H1 (cell line): Measurements from ENCODE around the gene ATP5PB. TPM values are rescaled to one million over a fixed set of nuclear protein-coding genes. Genes with fewer than 3 reads are reported as not detected.

Experiments used
- BACH1 ChIP-seq: IDR thresholded peaks from 2 replicates; pipeline ENCODE4 v1.6.1; 2012; ENCODE audit warnings: low read length, improper control_type of control experiment
- HDAC6 ChIP-seq: IDR thresholded peaks from one replicate; pipeline ENCODE4 v1.7.1; 2012; ENCODE audit warnings: low read depth, mild to moderate bottlenecking, inconsistent platforms, low read length, moderate library complexity
- polyA plus RNA-seq, 7 experiments: library from polyadenylated mRNA; depleted of rRNA in 3 of 7; stranded (reverse) in 5 of 7; unstranded in 2 of 7; fragments of >200 nt in 5 of 7; fragments of 200-250 nt in 2 of 7; gene quantifications; 1 replicate in 5 of 7; 2 replicates in 1 of 7; 4 replicates in 1 of 7; pipeline versions ENCODE4 v1.2.1 to v1.2.3, GENCODE V29; 2011 to 2013; ENCODE audit warnings: missing spikeins in 2 of 7, mixed read lengths in 2 of 7
- total RNA-seq: library from RNA; stranded (reverse); fragmentation: NEBNext Ultra II Directional; extraction: Animal tissue kit (Norgen Biotek cat#: 25700); gene quantifications from 2 replicates; pipeline ENCODE4 v1.2.1, GENCODE V29; 2021

ATP5PB gene
- total and polyA plus RNA-seq, 2 of the 8 experiments (the other 6 are each of a cell fraction or from before 2014, with no cell fraction given), result 232 to 262 TPM

DNA sequence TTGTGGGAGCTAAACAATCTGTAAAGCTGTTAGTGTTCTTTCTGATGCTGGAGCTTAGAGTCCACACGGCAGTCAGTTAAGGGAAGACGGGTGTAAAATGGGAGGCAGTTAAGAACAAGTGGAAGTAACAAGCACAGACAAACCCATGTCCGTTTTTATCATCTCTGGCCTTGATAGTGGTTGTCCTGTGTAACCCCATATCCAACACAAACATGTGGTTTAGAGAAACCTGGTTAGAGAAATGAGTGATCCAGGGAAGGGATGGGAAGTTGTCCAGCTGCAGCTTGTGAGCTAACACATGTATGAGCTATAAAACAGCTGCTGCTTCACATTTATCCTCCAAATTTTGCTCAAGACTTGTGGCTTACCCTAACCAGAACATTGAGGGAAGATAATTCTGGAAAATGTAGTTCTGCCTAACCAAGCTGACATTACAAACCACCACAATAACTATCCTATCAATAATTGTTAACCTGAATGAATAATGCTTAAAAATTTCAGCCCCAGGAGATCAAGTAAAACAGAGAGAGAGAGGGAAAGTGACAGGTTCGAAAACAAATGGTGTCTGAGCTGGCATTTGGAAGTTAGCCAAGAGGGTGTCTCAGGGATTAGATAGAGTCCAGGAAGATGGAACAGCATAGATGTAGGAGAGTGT is 13.9 kb downstream of the ATP5PB start (continued):
- no peak for TF ChIP-seq BACH1
- no peak for TF ChIP-seq HDAC6
